Measurements from ENCODE around the gene PERM1. TPM values are rescaled to one million over a fixed set of nuclear protein-coding genes. Genes with fewer than 3 reads are reported as not detected.

Gene PERM1
- total RNA-seq, 2 experiments from 2014 or later: not detected

GRCh38 chr1:963301-963651 lies 18.6 kb downstream of the PERM1 start:
- DNase-seq (no peak), ATAC-seq (no peak)
- CTCF ChIA-PET: no interaction called here
- no peaks in the 10 kb centered on the region for H3K9me3 Mint-ChIP-seq
- peaks cover 13% of the 10 kb centered on the region for H3K36me3 Mint-ChIP-seq (ENCODE audit: low read depth)
- H3K27me3 Mint-ChIP-seq: no peaks in the 10 kb centered on the region
- POLR2A ChIA-PET: no interaction called here
- H3K4me3 Mint-ChIP-seq: no peak overlapping the region
- H3K4me1 Mint-ChIP-seq (ENCODE audit: low read depth): peaks cover 13% of the 10 kb centered on the region
- TF ChIP-seq CTCF (IDR thresholded peaks at IDR 0.05): no peak
- intact Hi-C loops (cut with micrococcal nuclease): no loop called here
- no peak overlapping the region for H3K27ac Mint-ChIP-seq

DNA sequence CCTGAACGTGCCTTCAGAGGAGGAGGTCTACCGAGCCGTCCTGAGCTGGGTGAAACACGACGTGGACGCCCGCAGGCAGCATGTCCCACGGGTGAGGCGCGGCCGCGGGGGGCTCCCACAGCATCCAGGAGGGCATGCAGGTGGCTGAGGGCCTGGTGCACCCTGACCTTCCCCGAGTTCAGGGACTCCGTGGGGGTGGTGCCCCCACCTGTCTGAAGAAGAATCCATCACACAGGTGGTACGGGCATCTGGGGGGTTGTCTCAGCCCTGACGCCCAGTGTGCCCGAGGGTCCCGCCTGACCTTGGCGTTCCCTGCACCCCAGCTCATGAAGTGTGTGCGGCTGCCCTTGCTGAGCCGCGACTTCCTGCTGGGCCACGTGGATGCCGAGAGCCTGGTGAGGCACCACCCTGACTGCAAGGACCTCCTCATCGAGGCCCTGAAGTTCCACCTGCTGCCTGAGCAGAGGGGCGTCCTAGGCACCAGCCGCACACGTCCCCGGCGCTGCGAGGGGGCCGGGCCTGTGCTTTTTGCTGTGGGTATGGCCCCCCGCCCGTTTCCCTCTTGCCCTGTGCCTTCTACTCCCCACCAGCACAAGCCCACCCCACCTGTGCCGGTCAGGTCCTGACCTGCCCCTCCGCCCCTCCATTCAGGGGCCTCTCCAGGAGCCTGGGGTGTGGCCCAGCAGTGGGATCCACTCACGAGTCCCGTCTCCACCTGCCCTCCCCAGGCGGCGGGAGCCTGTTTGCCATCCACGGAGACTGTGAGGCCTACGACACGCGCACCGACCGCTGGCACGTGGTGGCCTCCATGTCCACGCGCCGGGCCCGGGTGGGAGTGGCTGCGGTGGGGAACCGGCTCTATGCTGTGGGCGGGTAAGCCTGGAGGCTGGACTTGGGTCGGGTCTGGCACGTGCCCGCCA lies 19.3 kb downstream of the PERM1 start:
- H3K9me3 Mint-ChIP-seq: no peaks in the 10 kb centered on the region
- H3K27me3 Mint-ChIP-seq: no peaks in the 10 kb centered on the region
- ATAC-seq (no peak), DNase-seq (no peak)
- H3K27ac Mint-ChIP-seq: no peak overlapping the region
- peak overlapping the region; percentile 57 for H3K4me3 Mint-ChIP-seq
- peaks cover 18% of the 10 kb centered on the region for H3K4me1 Mint-ChIP-seq (ENCODE audit: low read depth)
- H3K36me3 Mint-ChIP-seq (ENCODE audit: low read depth): peaks cover 15% of the 10 kb centered on the region
- TF ChIP-seq CTCF (IDR thresholded peaks at IDR 0.05): no peak
- intact Hi-C loops (cut with micrococcal nuclease): no loop called here
- POLR2A ChIA-PET: no interaction called here
- CTCF ChIA-PET: no interaction called here

GRCh38 chr1:961132-961669 lies 20.7 kb downstream of the PERM1 start:
- no peak for DNase-seq
- no peaks in the 10 kb centered on the region for H3K9me3 Mint-ChIP-seq
- CTCF ChIA-PET: no interaction called here
- intact Hi-C loops (cut with micrococcal nuclease): no loop called here
- peaks cover 21% of the 10 kb centered on the region for H3K36me3 Mint-ChIP-seq (ENCODE audit: low read depth)
- no peaks in the 10 kb centered on the region for H3K27me3 Mint-ChIP-seq
- peak overlapping the region; percentile 57 for H3K4me3 Mint-ChIP-seq
- H3K27ac Mint-ChIP-seq: no peak overlapping the region
- TF ChIP-seq CTCF (IDR thresholded peaks at IDR 0.05): no peak
- POLR2A ChIA-PET: no interaction called here
- peaks cover 24% of the 10 kb centered on the region for H3K4me1 Mint-ChIP-seq (ENCODE audit: low read depth)
- ATAC-seq: no peak

- intact Hi-C loops (cut with micrococcal nuclease): no loop called here
- H3K4me3 Mint-ChIP-seq: peak within 1 kb of the TSS; percentile 91
- ChIA-PET POLR2A (no interaction called here), CTCF (no interaction called here)
- H3K9me3 Mint-ChIP-seq: no peaks in the 10 kb centered on the region
- ATAC-seq: peak; percentile 66
- no peak for TF ChIP-seq CTCF (IDR thresholded peaks at IDR 0.05)
- no peaks in the 10 kb centered on the region for H3K27me3 Mint-ChIP-seq
- peaks cover 19% of the 10 kb centered on the region for H3K4me1 Mint-ChIP-seq (ENCODE audit: low read depth)
- H3K36me3 Mint-ChIP-seq (ENCODE audit: low read depth): peaks cover 26% of the 10 kb centered on the region
- DNase-seq: peak; percentile 87
- peak within 1 kb of the TSS; percentile 72 for H3K27ac Mint-ChIP-seq
These were observed 21.3 kb downstream of the PERM1 start, which contains the start of gene KLHL17 for GRCh38 chr1:960363-961131. Gene KLHL17 (plus strand): TSS chr1:960584. CDS start chr1:960694, 110 bp downstream.
